Dermis microvascular lymphatic vessel endothelial cell (primary cell): ENCODE measurements around the gene SNAI3. TPM values are rescaled to one million over a fixed set of nuclear protein-coding genes. Genes with fewer than 3 reads are reported as not detected.

Source experiments
- DNase-seq, 2 donors: peaks; one replicate each; pipeline versions ENCODE4 v3.0.0 to v3.0.0-alpha.2; 2010; ENCODE audit warnings: low read depth in 2 of 2
- total RNA-seq: library from RNA; depleted of rRNA; stranded (reverse); fragments of >200 nt; gene quantifications from 2 replicates; pipeline ENCODE4 v1.2.1, GENCODE V29; 2014

SNAI3 gene
- total RNA-seq, 1 donor from 2014 or later: 0.13 TPM

DNA sequence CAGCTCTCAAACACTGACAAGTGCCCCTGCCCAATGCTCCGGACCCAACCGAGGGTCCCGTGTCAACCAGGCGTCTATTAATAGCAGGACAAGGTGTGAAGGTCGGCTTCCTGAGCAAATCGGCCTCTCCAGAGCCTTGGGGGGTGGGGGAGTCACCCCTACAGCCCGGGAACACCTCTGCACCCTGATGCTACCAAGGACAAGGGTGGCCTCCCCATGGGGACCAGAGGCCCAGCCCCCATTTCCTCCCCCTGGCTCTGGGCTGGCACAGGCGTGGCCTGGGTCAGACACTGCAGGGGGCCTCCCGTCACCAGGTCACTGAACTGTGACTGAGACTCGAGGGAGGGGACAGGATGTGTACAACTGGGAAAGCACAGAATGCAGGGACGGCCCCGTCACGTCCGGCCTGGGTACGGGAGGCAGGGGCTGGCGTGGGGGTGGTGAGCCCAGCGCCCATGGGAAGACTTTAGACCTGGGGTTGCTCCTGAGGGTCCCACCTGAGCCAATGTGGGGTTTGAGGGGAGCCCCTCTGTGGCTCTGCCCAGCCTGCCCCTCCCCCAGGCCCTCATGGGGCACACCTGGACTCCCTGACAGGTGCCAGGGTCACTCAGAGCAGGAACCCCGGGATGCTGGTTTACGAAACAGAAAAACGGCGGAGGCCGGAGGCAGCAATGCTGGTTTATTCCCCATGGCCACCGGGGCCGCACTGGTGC, 34.9 kb downstream of the SNAI3 start:
- peak; percentile 65 to 89 for DNase-seq

DNA sequence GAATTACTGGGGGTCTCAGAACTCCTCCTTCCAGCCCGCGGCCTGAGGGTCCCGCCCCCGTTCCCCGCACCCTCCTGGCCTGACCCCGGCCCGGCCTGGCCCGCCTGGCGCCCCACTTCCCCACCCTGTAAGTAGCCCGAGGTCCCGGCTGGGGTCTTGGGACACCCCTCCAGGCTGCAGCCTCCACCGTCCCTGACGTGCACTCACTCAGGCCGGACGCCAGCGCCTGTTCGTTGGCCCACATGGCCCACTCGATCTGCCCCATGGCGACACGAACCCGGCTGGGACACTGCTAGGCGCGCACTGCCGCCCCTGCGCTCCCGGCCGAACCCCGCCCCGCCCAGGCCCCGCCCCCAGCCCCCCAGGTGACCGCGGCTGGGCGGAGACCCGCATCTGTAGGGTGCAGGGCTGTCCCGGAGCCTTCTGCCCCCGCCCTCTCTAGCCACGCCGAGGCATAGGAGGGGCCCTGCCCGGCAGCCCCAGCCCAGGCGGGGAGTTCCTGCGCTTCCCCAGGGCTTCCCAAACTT, 35.5 kb downstream of the SNAI3 start, which contains the start of gene CYBA:
TSS of gene CYBA (minus strand) at position 305 of the 527 bp plus-strand sequence. CDS start at position 265, 40 bp downstream.
- peak; percentile 53 to 58 for DNase-seq

DNA sequence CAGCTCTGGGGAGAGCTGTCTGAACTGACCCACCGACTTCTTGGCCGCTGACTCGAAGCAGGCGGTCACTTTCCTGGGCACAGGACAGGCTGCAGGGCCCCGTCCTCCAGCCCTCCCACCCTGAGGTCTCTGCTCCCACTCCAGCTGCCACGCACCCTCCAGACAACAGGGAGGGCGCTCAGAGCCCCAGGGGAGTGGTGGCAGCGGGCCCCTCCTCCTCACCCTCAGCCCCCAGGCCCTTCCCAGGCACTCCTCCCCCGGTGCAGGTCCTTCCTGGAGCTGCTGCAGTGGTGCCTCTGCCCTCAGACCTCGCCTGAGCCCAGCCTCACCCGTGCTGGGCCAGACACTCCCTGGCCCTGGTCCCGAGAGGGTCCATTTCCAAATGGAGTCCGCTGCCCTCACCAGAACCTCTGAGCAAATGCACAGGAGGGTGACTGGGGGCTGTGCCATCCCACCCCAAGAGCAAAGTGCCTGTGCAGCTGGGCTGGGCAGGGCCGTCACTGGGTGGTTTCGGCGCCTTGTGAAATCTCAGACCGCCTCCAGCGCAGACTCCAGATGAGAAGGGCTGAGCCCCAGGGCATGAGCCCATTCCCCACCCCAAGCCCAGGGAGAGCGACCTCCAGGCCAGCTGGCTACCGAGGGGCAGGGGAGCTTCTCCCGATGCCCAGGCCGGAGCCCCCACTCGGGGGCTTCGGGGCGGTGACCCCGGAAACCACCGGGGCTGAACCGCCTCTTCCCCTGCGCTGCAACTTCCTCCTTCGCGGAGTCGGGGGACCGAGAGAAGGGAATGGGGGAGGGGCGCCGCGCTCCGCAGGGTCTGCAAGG, 36.2 kb downstream of the SNAI3 start:
- no peak for DNase-seq

GRCh38 chr16:88649195-88649923, 36.9 kb downstream of the SNAI3 start:
- no peak for DNase-seq

GRCh38 chr16:88647178-88648070, 38.9 kb downstream of the SNAI3 start:
- no peak for DNase-seq

- no peak for DNase-seq
These were observed 39.8 kb downstream of the SNAI3 start for GRCh38 chr16:88646345-88647034.

- no peak for DNase-seq
These were observed 40.4 kb downstream of the SNAI3 start for GRCh38 chr16:88645941-88646340.

GRCh38 chr16:88645455-88645854, 40.9 kb downstream of the SNAI3 start:
- DNase-seq: no peak

- DNase-seq: no peak
These were observed 42.7 kb downstream of the SNAI3 start for GRCh38 chr16:88643644-88643932.

DNA sequence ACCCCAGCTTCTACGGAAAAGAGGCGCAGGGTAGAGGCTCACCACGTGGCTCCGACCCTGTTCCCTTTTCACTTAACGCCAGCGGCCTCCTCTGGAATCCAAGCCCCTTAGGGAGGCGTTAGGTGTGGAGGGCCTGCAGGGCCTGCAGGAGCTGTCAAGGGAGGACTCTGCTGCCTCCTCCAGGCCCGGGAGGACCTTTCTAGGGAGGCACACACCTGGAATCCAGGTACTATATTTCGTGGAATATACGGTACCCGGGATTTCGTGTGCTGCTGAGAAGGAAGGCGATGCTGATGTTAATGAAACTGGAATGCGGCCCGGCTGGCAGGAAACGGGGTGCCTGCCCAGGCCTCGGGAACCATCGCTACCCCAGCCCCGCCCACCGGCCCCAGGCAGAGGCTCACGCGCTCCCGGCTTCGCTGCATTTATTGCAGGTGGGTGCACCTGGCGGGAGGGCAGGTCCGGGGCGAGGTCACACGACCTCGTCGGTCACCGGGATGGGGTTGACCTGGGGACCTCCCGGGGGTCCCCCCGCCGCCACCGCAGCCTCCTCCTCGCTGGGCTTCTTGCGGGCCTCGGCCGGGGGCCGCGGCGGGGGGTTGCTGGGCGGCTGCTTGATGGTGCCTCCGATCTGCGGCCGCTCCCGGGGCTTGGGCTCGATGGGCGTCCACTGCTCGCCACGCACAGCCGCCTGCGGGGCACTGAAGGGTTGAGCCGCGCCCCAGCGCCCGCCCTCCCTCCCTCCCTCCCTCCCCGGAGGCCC, 43.2 kb downstream of the SNAI3 start:
- DNase-seq: no peak

- DNase-seq: no peak
These were observed 45.6 kb downstream of the SNAI3 start for GRCh38 chr16:88640498-88641247.

- no peak for DNase-seq
These were observed 46.2 kb downstream of the SNAI3 start for GRCh38 chr16:88640039-88640495.

GRCh38 chr16:88639231-88640038, 46.9 kb downstream of the SNAI3 start:
- no peak for DNase-seq

- no peak for DNase-seq
These were observed 47.7 kb downstream of the SNAI3 start, which contains the start of gene IL17C for GRCh38 chr16:88638323-88639230. Gene IL17C (plus strand): TSS chr16:88638572. CDS start chr16:88638642, 70 bp downstream.

- DNase-seq: no peak
These were observed 49.6 kb downstream of the SNAI3 start for GRCh38 chr16:88636488-88637265.
